Midbrain (tissue), 1 donor: Measurements from ENCODE around the gene ANG.
A peak's percentile ranks its signal among the peaks of the same experiment; 100 is the strongest.

Experiments used
- DNase-seq: peaks from one replicate; lab custom pipeline; 2025; lab: John Stamatoyannopoulos, UW

The ANG gene

GRCh38 chr14:20676072-20676471 is 12.5 kb upstream of the ANG start:
- no peak for DNase-seq

DNA sequence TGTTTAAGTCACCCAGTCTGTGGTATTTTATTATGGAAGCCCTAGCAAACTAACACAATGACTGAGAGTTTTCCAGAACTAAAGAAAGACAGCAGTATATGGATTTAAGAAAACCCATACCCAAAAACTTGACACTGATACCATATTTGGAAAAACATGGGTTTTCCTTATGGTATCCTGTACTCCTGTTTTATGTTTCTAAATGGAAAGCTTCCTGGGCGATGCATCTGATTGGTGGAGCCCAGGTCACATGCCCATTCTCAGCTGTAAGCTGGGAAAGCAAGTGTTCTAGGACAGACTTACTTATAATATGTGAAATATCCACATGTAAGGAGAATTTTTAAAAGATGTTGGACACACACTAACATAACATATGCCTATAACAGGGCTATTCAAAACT is 8.7 kb upstream of the ANG start:
- DNase-seq: peak; percentile 32

GRCh38 chr14:20680363-20680762 is 8.2 kb upstream of the ANG start:
- no peak for DNase-seq

GRCh38 chr14:20680843-20681347 is 7.7 kb upstream of the ANG start:
- DNase-seq: no peak

DNA sequence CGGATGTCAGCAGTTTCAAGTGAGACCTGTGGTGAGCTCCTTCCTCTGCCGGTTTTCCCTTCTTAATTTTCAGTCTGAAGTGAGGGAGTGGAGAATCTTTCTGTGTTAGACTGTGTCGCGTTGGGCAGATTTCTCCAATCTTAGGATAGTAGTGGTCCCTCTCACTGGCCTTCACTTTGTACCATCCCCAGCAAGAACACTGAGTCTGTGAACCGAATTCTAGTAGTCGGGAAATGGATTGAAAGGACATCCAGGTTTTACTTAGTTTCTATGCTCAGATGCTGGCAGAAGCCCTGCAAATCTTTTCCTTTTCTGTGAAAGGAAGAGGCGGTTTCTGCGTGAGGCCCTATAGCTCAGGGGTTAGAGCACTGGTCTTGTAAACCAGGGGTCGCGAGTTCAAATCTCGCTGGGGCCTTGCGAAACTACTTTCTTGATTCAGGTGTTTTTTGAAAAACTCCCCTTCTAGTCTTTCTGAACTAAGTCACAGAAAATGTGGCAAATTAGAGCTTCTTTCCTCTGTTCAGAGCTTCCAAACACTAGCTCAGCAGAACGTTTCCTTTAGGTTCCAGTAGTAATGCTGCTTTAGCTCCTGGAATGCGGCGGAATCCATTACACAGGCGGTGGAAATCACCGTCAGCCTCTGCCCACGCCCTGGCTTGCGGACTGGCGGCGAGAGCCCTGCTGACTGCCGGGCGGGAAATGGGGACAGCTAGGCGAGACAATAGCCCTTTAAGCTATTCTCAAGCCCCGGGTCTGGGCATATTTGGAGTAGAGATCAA is 7.0 kb upstream of the ANG start:
- DNase-seq: peak; percentile 89

DNA sequence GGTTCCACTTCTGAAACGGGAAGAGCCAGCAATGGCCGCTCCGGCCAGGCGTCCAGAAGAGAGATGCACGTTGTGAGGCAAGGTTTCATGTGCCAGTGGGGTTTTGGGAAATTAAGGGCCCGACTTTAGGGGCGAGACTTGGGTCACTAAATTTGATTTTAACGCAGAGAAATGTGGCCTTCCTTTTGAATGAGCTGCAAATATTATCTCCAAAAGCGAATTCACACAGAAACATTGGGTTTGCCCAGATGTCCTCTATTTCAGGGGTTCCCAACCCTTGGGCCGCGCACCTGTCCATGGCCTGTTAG is 6.5 kb upstream of the ANG start:
- DNase-seq: no peak

DNA sequence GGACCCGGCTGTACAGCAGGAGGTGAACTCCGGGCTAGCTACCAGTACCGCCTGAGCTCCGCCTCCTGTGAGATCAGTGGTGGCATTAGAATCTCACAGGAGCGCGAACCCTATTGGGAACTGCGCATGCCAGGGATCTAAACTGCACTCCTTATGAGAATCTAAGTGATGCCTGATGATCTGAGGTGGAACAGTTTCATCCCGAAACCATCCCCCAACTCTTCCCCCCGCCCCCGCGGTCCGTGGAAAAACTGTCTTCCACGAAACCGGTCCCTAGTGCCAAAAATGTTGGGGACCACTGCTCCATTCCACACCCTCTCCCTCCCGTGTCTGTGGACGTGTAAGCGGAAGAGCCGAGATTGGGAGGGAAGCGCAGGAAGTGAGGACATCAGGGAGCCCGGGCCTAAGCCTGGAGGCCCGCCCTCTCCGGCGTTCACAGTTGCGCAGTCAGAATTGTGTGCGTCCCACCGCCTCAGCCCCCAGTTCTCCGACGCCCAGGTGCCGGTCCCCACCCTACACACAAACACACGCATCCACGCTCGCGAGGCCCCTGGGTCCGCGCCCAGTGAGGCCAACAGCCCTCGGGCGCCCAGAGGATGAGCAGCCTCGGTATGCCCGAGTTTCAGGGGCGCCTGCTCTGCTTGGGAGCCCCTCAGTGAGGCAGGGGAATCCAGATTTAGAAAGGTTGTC is 6.0 kb upstream of the ANG start:
- peak; percentile 93 for DNase-seq

DNA sequence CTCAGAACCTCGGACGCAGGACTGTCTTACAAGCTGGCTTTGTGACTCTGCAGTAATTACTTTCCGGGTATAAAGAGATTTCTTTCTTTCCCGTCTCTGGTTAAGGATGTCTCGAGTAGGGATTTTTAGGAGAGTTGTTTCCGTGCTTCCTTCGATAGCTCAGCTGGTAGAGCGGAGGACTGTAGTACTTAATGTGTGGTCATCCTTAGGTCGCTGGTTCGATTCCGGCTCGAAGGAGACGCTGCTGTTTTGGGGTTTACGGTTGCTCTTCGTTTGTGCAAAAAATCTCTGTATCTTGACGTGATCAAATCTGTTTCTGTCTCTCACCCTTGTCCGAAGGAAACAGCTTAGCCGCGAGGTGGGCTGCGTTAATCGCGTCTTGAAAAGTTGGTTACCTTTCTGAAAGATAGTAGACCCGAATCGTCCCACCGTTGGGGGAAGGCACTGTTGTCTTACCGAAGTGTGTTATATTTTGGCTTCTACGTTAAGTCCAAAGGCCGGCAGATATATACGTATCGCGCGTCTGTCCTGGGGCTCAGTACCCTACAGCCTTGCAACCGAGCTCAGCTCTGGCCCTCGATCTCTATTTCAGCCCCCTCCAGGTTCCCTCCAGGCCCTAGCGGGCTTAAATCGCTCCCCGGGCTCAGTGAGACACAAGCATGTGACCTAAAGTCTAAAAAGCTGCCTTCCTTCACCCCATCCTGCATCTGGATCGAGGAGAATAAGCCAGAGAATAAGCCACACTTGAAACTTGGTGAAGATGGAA is 5.3 kb upstream of the ANG start:
- DNase-seq: peak; percentile 89

DNA sequence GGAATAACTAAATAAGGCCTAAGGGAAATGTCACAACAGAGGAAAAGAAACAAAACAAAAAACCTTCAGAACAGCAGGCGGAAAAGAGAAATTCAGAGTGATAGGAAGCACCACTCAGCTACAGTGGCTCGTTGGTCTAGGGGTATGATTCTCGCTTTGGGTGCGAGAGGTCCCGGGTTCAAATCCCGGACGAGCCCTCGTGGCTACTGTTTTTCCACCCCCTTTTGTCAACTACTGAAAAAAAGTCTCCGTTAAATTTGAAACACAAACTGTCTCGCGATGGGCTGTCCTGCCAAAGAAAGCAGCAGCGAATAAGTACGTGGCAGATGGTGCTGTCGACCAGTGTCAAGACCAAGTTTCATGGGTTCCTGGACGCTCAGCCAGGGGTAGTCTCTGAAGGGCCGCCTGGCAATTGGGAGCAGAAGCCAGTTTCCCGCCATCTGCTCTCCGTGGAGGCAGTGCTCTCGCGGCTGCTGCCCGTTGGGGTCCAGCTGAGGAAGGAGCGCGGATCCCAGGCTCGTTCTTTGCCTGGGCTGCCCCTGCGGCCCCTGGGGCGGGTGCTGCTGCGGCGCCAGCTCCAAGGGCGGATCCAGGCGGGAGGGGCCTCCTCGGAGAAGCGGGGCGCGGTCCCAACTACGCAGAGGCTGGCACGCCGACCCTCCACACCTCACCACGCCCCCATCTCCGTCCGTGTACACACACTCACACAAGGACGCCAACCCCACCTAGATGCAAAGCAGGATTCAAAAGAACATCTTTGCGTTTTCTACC is 4.5 kb upstream of the ANG start, which contains the start of gene RNASE4:
TSS of gene RNASE4 (plus strand) at position 670 of the 771 bp plus-strand sequence. CDS start 14,812 bp downstream, outside the sequence.
- DNase-seq: peak; percentile 84

- DNase-seq: peak; percentile 36
These were observed 3.7 kb upstream of the ANG start for GRCh38 chr14:20684662-20685456.

GRCh38 chr14:20686386-20687143 is 2.0 kb upstream of the ANG start:
- no peak for DNase-seq

- DNase-seq: no peak
These were observed 1.0 kb upstream of the ANG start for GRCh38 chr14:20687362-20688166.

- DNase-seq: peak; percentile 83
These were observed 2.5 kb downstream of the ANG start for GRCh38 chr14:20690848-20691640.

GRCh38 chr14:20692116-20692751 is 3.7 kb downstream of the ANG start:
- DNase-seq: no peak

DNA sequence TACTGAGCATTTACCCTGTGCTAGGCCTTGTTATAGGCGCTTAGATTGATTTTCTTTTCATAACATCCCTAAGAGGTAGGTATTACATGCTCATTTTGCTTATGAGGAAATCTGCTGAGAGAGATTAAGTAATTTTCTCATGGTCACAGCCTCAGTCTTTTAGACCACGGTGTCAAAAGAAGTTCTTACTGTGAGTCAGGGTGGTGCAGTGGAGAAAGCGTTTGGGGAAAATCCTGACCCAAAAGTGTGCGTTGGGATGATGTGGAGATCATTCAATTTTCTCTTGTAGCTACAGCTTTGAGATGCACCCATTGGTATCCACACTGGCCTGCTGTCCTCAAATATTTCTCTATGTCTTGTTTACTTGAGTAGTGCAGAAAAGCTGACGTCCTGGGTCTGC is 8.2 kb downstream of the ANG start:
- DNase-seq: no peak

DNA sequence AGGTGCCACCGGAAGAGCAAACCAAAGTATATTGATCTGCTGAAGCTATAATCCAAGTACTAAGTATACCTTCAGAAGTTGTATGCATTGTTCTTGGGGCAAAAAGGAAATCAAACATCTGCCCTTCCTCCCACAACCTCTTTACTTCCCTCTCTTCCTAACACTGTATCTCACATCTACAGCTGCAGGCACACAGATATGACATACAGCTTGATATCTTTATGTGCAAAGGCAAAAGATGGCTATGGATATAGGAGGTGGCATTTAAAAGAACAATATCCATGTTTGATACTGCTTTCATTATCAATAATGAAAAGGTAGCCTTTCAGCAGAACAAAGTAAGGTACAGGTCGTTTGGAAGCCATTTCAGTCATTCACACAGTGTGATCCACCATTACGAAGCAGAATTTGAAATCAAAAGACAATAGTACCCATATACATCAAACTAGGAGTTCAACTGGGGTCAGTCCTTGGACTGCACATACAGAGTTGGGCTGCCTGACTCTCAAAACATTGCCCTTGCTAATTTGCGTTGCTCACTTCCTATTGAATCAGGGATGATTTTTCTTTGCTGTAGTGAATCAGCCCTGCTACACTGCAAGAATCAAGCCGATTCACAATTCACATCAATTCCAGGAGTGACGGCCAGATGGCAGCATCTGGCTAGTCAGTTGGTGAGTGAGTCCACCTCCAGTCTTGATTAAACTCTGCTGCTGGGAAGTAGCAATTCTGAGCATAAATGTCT is 8.9 kb downstream of the ANG start:
- DNase-seq: peak; percentile 85

DNA sequence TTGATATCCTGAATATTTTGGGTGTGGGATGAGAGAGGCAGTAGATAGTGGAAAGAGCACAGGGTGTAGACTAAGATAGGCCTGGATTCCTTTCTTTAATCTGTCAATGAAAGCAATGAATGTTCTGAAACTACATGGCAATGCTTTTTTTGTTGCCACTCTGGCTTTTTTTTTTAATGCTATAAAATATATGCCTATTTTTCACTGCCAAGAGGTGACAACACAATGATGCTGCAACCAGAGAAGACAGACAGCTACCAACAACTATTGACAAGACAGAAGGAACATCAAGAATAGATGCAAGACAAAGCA is 9.4 kb downstream of the ANG start:
- no peak for DNase-seq

GRCh38 chr14:20698934-20699333 is 10.4 kb downstream of the ANG start:
- no peak for DNase-seq
